Natural killer cell treated with Interleukin-12 subunit alpha and Interleukin-12 subunit beta and Interleukin-15 and Interleukin-18, amount 100 ng/mL, for 72 hours (primary cell): ENCODE data around the gene PSMA6. TPM values are rescaled to one million over a fixed set of nuclear protein-coding genes. Genes with fewer than 3 reads are reported as not detected.
"Not testable (repeated sequence)": the region's sequence is repeated elsewhere in the genome, so short reads cannot be mapped to it uniquely, and the experiment has no call there.

Experiments
- ATAC-seq, 2 donors: fragments of 150-1000 bp; cut with Tn5 transposase in 1 of 2; sonication (Bioruptor Pico), chemical (Tn5 transposase) in 1 of 2; 2 replicates each; pipeline ENCODE4 v1.10.0; 2021
- DNase-seq: peaks from one replicate; pipeline ENCODE4 v3.0.0; 2022; ENCODE audit warnings: low spot score
- H3K27ac Mint-ChIP-seq, 2 donors: 1 replicate in 1 of 2; 2 replicates in 1 of 2; pipeline ENCODE4 v1.8.0; 2022; ENCODE audit warnings: mixed read lengths in 2 of 2, mild to moderate bottlenecking in 1 of 2, moderate library complexity in 1 of 2
- H3K27me3 Mint-ChIP-seq, 2 donors: 1 replicate in 1 of 2; 2 replicates in 1 of 2; pipeline ENCODE4 v1.8.0; 2022; ENCODE audit warnings: mixed read lengths in 2 of 2
- H3K36me3 Mint-ChIP-seq: one replicate; pipeline ENCODE4 v1.8.0; 2022; ENCODE audit warnings: mixed read lengths
- H3K4me1 Mint-ChIP-seq, 2 donors: 1 replicate in 1 of 2; 2 replicates in 1 of 2; pipeline ENCODE4 v1.8.0; 2022; ENCODE audit warnings: low read depth in 2 of 2, mixed read lengths in 2 of 2, mild to moderate bottlenecking in 1 of 2
- H3K4me3 Mint-ChIP-seq: one replicate; pipeline ENCODE4 v1.8.0; 2022; ENCODE audit warnings: mixed read lengths
- H3K9me3 Mint-ChIP-seq: 2 replicates; pipeline ENCODE4 v1.8.0; 2022; ENCODE audit warnings: mixed read lengths
- total RNA-seq, 2 donors: library from RNA; stranded (reverse); gene quantifications; one replicate each; pipeline ENCODE4 v1.2.3, GENCODE V29; 2022

Gene PSMA6
- total RNA-seq, 2 donors from 2014 or later: 464 to 704 TPM

DNA sequence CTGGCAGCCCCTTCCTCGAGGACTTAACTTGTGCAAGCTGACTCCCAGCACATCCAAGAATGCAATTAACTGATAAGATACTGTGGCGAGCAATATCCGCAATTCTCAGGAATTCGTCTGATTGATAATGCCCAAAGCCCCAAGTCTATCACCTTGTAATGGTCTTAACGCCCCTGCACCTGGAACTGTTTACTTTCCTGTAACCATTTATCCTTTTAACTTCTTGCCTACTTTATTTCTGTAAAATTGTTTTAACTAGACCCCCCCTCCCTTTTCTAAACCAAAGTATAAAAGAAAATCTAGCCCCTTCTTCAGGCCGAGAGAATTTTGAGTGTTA, 55.8 kb downstream of the PSMA6 start:
- H3K9me3 Mint-ChIP-seq, H3K27me3 Mint-ChIP-seq, ATAC-seq, DNase-seq, H3K4me3 Mint-ChIP-seq, H3K36me3 Mint-ChIP-seq: not testable (repeated sequence)
- peaks cover 10 to 13% of the 10 kb centered on the region in 2 donors for H3K4me1 Mint-ChIP-seq
- H3K27ac Mint-ChIP-seq: peak overlapping the region in 1 of 2 donors; percentile 49

DNA sequence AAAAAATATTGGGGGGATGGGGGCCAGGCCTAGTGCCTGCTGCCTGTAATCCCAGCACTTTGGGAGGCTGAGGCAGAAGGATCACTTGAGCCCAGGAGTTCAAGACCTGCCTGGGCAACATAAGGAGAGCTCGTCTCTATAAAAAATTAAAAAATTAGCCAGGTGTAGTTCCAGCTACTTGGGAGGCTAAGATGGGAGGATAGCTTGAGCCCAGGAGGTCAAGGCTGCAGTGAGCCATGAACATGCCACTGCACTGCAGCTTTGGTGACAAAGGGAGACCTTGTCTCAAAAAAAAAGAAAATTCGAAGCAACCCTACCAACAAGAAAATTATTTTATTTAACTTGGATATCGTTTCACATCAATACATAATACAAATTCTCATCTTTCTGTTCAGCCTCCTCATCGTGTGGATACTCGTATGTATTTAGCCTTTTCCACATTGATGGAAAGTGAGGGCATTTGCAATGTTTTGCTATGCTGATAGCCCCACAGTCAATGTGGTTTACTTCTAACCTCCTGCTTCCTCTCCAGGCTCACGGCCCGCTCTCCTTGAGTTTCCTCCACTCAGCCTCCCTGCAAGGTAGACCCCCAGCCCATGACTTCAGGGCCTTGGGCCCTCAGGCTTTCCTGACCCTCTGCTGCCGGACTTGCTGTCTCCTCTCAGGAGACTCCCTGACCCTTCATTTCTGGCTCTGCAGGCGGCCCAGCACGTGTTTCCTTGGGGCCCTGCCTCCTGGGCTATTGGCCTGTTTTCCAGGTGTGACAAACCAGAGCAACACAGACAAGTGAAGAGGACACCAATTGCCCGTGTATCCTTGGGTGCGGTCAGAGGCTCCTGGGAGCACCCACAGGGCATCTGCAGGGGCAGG, 57.5 kb downstream of the PSMA6 start:
- Mint-ChIP-seq H3K4me3 (no peak overlapping the region), H3K27ac (peak overlapping the region in 1 of 2 donors; percentile 54), H3K9me3 (no peaks in the 10 kb centered on the region), H3K36me3 (no peaks in the 10 kb centered on the region), H3K4me1 (peaks cover 13 to 14% of the 10 kb centered on the region in 2 donors), H3K27me3 (no peaks in the 10 kb centered on the region)
- DNase-seq (no peak), ATAC-seq (no peak)

DNA sequence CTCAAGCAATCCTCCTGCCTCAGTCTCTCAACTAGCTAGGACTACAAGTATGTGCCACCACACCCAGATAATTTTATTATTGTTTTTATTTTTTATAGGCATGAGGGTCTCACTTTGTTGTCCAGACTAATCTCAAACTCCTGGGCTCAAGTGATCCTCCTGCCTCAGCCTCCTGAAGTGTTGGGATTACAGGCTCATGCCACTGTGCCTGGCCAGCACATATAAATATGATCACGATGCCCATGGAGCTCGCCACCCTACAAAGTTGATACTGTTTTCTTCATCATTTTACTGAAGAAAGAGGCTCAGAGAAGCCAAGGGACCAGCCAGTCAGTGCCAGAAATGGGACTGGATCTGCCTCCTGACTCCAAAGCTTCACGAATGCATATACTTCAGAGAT, 59.3 kb downstream of the PSMA6 start:
- Mint-ChIP-seq H3K27me3 (no peaks in the 10 kb centered on the region), H3K4me3 (no peak overlapping the region), H3K4me1 (peaks cover 21% of the 10 kb centered on the region in 2 donors), H3K36me3 (no peaks in the 10 kb centered on the region), H3K27ac (peak overlapping the region in 1 of 2 donors; percentile 9), H3K9me3 (no peaks in the 10 kb centered on the region)
- ATAC-seq (no peak), DNase-seq (no peak)

DNA sequence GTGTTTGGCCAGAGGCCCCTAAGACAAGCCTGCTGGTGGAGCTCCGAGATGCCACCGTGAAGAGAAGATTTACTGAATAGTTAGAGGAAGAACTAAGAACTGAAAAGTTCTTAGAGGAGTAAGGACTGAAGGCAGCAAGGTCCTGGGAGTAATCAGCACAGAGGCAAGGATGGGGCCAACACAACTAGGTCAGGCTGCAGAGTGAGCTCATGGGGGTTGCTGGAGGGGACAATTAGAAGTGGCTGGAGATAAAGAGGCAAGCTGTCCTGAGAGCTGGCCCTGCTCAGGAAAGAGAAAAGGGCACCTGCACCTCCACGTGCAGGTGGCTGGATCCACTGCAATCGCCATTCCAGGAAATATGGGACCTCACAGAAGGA, 59.7 kb downstream of the PSMA6 start:
- H3K27me3 Mint-ChIP-seq: no peaks in the 10 kb centered on the region
- peaks cover 21 to 23% of the 10 kb centered on the region in 2 donors for H3K4me1 Mint-ChIP-seq
- no peak for ATAC-seq
- H3K9me3 Mint-ChIP-seq: no peaks in the 10 kb centered on the region
- H3K36me3 Mint-ChIP-seq: no peaks in the 10 kb centered on the region
- no peak for DNase-seq
- H3K27ac Mint-ChIP-seq: peak overlapping the region in 1 of 2 donors; percentile 9
- no peak overlapping the region for H3K4me3 Mint-ChIP-seq

DNA sequence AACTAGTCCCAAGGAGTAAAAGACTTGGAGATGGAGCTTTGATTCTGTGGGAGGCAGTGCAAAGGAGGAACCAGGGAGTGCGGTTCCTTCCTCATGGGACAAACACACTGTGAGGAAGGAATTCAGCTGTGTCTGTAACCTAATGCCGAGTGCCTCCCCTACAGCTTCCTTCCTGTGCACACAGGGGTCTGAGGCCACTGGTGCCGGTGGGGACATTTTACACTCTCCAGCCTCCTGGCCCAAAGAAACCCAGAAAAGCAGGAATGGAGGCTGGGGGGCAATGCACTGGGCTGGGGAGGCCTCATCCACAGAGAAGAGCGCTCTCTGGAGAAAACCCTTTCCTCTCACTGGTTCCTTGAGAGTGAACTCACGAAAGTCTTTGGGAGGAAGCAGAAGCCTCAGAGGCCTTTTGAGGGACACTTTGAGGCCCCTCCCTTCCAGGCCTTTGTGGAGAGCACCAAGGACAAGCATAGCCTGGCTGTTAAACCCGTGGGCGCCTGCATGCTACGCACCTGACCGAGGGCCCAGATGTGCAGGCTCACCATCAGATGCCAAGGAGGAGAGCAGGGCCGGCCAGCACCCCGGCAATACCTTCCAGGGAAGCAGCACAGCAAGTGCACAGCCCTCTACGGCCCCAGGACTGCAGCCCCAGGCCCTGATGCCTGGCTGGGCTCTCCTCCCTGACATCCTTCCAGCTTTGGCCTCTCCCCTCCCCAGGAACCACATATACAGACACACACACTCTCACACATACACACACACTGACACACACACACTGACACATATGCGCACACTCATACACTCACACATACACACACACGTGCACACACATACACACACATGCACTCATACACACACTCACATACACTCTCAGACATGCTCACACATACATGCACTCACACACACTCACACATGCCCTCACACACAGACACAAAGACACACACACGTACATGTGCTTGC, 60.4 kb downstream of the PSMA6 start:
- no peak overlapping the region for H3K4me3 Mint-ChIP-seq
- H3K4me1 Mint-ChIP-seq: peaks cover 20 to 23% of the 10 kb centered on the region in 2 donors
- no peaks in the 10 kb centered on the region for H3K27me3 Mint-ChIP-seq
- ATAC-seq (peak in 1 of 2 donors; percentile 48), DNase-seq (no peak)
- no peaks in the 10 kb centered on the region for H3K9me3 Mint-ChIP-seq
- H3K27ac Mint-ChIP-seq: peak overlapping the region in 1 of 2 donors; percentile 9
- H3K36me3 Mint-ChIP-seq: no peaks in the 10 kb centered on the region

DNA sequence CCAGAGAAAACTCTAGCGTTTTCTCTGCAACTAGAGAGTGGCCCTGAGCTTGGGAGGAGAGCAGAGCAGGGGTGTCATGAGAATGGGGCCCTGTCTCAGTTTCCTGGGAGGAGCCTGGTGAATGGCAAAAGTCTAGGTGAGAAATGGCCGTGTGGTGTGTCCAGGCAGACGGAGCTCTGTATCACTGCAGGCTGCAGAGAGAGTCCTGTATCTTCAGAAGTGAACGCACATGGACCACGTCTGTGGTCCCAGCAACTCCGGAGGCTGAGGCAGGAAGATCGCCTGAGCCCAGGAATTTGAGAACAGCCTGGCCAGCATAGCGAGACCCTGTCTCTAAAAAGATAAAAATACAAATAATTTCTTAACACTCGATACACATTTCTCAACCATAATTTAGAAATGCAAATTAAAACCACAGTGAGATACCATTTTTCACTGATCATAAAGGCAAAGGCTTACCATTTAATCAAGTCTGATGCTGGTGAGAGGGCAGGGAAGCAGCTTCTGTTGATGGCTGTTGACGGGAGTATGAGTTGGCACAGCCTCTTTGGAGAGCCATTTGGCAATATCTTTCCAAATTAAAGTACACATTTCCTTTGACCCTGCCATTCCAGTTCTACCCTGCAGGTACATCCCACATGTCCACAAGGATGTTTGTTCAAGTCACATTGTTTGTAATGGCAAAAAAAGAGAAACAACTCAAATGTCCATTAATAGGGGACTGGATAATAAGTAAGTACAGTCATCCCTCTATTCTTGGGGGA, 61.4 kb downstream of the PSMA6 start:
- Mint-ChIP-seq H3K27me3 (no peaks in the 10 kb centered on the region), H3K27ac (peak overlapping the region in 1 of 2 donors; percentile 7), H3K9me3 (no peaks in the 10 kb centered on the region), H3K4me3 (no peak overlapping the region), H3K4me1 (peaks cover 20 to 23% of the 10 kb centered on the region in 2 donors), H3K36me3 (no peaks in the 10 kb centered on the region)
- DNase-seq: no peak
- ATAC-seq: no peak

DNA sequence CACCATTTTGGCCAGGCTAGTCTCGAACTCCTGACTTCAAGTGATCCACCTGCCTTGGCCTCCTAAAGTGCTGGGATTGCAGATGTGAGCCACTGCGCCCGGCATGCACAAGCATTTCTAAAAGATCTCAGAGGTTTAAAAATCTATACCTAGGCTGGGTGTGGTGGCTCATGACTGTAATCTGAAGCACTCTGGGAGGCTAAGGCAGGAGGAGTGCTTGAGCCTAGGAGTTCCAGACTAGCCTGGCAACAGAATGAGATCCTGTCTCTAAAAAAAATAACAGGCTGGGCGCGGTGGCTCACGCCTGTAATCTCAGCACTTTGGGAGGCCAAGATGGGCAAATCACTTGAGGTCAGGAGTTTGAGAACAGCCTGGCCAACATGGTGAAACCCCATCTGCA, 63.1 kb downstream of the PSMA6 start:
- ATAC-seq: not testable (repeated sequence)

DNA sequence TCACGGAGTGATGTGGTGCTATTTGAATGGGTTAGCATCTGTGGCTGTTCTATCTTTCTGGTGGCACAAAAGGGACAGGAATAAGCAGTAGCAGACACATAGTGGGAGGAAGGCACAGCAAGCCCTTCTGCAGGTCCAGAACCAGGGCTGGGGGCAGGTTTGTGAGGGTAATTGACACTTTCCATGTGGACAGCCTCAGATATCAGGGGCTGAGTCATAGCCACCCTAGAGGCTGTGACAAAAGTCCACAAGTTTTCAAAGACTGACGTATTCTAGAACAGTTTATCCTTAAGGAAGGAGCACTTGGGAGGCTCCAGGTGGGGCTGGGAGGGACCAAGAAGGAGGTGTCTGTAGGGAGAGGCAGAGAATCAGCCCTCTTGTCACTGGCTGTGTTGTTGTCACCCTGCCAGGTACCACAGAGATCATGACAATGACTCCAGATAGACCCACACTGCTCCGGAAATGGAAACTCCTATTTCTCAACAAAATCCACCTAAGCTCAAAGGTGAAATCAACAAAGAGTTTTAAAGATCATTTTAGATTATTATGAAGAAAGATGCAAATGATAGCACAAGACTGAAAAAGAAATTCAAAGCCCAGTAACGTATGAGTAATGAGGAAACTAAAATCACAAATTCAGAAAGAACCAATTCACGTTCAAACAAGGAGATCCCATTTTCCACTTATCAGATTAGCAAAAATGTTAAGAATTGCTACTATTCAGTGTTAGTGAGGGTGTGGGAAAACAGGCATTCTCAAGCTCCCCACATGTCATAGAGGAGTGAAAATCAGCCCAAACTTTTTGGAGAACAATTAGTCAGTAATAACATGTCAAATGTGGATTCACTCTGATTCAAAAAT, 64.0 kb downstream of the PSMA6 start:
- DNase-seq: no peak
- ATAC-seq: peak; percentile 59 to 64
- no peaks in the 10 kb centered on the region for H3K27me3 Mint-ChIP-seq
- no peaks in the 10 kb centered on the region for H3K9me3 Mint-ChIP-seq
- no peak overlapping the region for H3K4me3 Mint-ChIP-seq
- H3K4me1 Mint-ChIP-seq: peaks cover 20 to 23% of the 10 kb centered on the region in 2 donors
- no peaks in the 10 kb centered on the region for H3K36me3 Mint-ChIP-seq
- peak overlapping the region in 1 of 2 donors; percentile 82 for H3K27ac Mint-ChIP-seq

More for the DNA sequence above, 63.1 kb downstream of the PSMA6 start:
- not testable (repeated sequence) for H3K27me3 Mint-ChIP-seq, H3K9me3 Mint-ChIP-seq, H3K27ac Mint-ChIP-seq, DNase-seq, H3K4me3 Mint-ChIP-seq, H3K36me3 Mint-ChIP-seq
- H3K4me1 Mint-ChIP-seq: peaks cover 20 to 23% of the 10 kb centered on the region in 2 donors

DNA sequence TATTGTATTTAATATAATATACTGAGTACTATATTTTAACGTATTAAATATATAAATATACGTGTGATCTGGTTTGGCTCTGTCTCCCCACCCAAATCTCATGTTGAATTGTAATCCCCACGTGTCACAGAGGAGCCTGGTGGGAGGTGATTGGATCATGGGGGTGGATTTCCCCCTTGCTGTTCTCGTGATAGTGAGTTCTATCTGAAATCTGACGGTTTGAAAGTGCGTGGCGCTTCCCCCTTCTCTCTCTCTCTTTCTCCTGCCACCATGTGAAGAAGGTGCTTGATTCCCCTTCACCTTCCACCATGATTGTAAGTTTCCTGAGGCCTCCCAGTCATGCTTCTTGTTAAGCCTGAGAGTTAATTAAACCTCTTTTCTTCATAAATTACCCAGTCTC, 67.5 kb downstream of the PSMA6 start:
- not testable (repeated sequence) for H3K4me3 Mint-ChIP-seq, H3K36me3 Mint-ChIP-seq, DNase-seq, H3K9me3 Mint-ChIP-seq, H3K27me3 Mint-ChIP-seq, ATAC-seq, H3K27ac Mint-ChIP-seq, H3K4me1 Mint-ChIP-seq

DNA sequence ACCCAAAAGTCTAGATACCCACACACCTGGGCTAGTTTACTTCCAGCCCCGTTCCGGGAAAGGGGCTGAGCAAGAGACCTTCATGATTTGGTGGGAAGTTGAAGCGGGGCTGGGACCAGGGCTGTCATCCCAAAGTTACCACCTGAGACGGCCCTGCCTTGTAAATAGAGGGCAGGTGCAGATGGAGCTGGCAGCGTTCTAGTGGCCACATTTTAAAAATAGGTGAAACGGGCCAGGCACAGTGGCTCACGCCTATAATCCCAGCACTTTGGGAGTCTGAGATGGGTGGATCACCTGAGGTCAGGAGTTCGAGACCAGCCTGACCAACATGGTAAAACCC, 68.9 kb downstream of the PSMA6 start:
- no peak overlapping the region for H3K27ac Mint-ChIP-seq
- H3K4me1 Mint-ChIP-seq: peaks cover 12 to 14% of the 10 kb centered on the region in 2 donors
- H3K9me3 Mint-ChIP-seq: no peaks in the 10 kb centered on the region
- ATAC-seq: no peak
- DNase-seq: no peak
- H3K36me3 Mint-ChIP-seq: no peaks in the 10 kb centered on the region
- H3K27me3 Mint-ChIP-seq: no peaks in the 10 kb centered on the region
- H3K4me3 Mint-ChIP-seq: no peak overlapping the region

DNA sequence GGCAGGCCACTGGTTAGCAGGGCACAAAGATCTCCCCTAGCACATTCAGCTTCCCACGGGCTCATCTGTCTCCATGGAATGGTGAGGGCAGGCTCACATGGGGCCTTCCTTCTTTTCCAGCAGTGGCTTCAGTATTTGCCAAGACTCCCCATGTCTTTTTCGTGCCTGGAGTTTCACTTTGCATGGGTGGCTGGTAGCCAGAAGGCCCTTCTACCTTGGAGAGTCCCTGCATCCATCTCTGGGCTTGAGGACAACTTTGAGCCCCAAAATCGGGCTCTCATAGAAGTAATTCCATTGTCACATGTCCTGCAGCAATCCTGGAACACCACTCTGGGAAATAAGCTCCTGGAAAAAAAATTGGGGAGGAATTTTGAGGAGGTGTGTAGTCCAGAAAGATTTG, 70.3 kb downstream of the PSMA6 start:
- H3K27me3 Mint-ChIP-seq: no peaks in the 10 kb centered on the region
- H3K4me3 Mint-ChIP-seq: no peak overlapping the region
- no peaks in the 10 kb centered on the region for H3K9me3 Mint-ChIP-seq
- H3K36me3 Mint-ChIP-seq: no peaks in the 10 kb centered on the region
- peaks cover 20% of the 10 kb centered on the region in 2 donors for H3K4me1 Mint-ChIP-seq
- no peak for ATAC-seq
- no peak for DNase-seq
- no peak overlapping the region for H3K27ac Mint-ChIP-seq

DNA sequence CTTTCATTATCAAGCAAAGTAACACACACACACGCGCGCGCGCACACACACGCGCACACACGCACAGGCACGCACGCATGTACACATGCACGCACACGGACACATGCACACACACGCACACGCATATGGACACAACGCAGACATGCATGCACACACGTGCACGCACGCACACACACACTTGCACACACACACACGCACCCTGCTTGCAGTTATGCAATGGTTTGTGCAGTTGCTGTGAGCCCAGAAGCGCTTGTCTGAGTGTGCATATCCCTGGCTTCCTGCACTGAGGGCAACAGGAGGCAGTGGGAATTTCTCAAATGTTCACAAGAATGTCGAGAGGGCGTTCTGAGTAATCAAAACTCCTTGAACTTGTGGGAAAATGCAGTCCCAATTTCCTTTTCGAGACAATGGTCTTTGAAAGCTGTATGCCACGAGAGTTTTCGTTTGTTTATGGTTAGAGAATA, 70.8 kb downstream of the PSMA6 start:
- H3K9me3 Mint-ChIP-seq: no peaks in the 10 kb centered on the region
- H3K4me1 Mint-ChIP-seq: peaks cover 22 to 24% of the 10 kb centered on the region in 2 donors
- no peak overlapping the region for H3K27ac Mint-ChIP-seq
- no peaks in the 10 kb centered on the region for H3K27me3 Mint-ChIP-seq
- H3K4me3 Mint-ChIP-seq: no peak overlapping the region
- no peak for ATAC-seq
- no peak for DNase-seq
- no peaks in the 10 kb centered on the region for H3K36me3 Mint-ChIP-seq
